HEK293T (cell line): Measurements from ENCODE around the gene ADISSP.

Experiments
- BHLHE40 ChIP-seq: fragments of 450-650 bp; IDR thresholded peaks from 2 replicates; pipeline ENCODE4 v1.6.1; 2016; ENCODE audit warnings: mild to moderate bottlenecking, moderate library complexity, borderline replicate concordance
- FOXK2 ChIP-seq: fragments of 450-650 bp; IDR thresholded peaks from 2 replicates; pipeline ENCODE4 v1.6.1; 2016; ENCODE audit warnings: mild to moderate bottlenecking
- SUZ12 ChIP-seq: fragments of 450-650 bp; IDR thresholded peaks from 2 replicates; pipeline ENCODE4 v1.6.1; 2016; ENCODE audit warnings: mild to moderate bottlenecking

DNA sequence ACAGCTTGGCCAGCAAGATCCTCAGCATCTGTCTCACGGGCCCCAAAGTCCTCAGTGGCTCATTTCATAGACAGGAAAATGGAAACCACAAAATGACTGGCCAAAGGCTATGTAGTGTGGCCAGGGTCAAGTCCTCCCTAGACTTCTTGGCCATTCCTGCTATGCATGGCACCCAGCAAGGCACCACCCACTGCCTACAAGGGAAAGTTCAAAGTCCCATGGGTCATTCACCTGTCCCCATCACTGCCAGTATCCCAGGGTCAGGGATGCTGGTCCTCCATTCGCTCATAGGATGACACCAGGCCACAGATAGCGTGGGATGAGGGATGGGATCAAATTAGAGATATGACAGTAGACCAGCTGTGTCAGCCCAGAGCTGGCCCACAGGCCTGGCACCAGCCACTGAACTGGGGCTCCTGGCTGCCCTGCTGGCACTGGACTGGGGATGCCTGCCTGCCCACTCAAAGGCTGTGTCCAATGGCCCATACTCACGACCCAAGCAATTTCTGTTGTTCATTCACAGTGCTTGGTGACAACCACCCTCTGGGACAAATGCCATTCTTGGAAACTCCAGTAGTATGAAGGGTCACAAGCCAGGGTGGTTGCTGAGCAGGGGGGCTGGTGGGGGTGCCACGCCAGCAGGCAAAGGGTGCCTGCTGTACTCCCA is 11.6 kb downstream of the ADISSP start:
- TF ChIP-seq SUZ12, result no peak
- TF ChIP-seq FOXK2, result no peak
- TF ChIP-seq BHLHE40, result no peak
